ENCODE measurements around the gene ERH. TPM values are rescaled to one million over a fixed set of nuclear protein-coding genes. Genes with fewer than 3 reads are reported as not detected.

The ERH gene
- 107 and 141 TPM in 2 replicates for total RNA-seq

DNA sequence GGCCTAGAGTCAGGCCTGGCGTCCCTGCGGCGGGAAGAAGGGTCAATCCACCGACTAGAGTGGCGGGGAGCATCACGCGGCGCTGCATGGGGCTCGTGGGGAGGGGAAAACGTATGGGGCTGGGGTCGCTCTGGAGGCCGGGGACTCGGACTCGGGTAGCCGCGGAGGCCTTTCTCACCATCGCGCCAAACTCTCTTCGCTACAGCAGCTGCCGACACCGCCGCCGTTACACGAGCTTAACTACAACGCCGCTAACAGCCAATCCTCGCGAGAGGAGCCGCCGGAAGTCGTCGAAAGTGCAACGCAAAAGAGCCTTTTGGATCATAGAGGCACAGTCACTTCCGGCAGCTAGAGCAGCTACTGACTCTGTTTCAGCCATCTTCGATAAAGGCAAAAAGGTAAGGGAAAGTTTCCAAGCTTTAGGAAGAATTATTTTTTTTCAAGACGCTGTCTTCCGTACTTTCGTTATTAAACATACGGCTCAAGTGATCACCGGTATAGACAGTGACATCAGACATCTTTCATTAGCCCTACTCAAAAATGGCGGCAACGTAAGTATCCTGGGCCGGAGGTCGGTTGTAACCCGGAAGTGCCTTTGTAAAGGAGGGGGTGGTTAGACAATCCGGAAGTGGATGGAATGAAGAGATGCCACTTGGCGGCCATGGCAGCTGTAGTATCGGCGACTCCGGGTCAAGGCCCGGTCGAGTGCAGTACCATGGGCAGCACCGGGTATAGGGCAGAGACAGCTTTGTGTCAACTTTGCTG lies at the start of gene ERH, which contains the start of gene SLC39A9:
TSS of gene ERH (minus strand) at position 247 of the 765 bp plus-strand sequence. CDS start at position 181, 66 bp downstream.
TSS of gene SLC39A9 (plus strand) at position 640 of the 765 bp plus-strand sequence. CDS start 678 bp downstream, outside the sequence.
- Histone ChIP-seq H3K36me3 (ENCODE audit: control insufficient read depth, insufficient read depth, low read length) (no peaks in the 10 kb centered on the region), H3K4me3 (ENCODE audit: low read depth, low read length) (peak within 1 kb of the TSS; percentile 73), H3K27me3 (ENCODE audit: control insufficient read depth, insufficient read depth, low read length) (no peaks in the 10 kb centered on the region)
- DNase-seq (ENCODE audit: low read depth) = peak; percentile 92
- TF ChIP-seq, protein P1, sequence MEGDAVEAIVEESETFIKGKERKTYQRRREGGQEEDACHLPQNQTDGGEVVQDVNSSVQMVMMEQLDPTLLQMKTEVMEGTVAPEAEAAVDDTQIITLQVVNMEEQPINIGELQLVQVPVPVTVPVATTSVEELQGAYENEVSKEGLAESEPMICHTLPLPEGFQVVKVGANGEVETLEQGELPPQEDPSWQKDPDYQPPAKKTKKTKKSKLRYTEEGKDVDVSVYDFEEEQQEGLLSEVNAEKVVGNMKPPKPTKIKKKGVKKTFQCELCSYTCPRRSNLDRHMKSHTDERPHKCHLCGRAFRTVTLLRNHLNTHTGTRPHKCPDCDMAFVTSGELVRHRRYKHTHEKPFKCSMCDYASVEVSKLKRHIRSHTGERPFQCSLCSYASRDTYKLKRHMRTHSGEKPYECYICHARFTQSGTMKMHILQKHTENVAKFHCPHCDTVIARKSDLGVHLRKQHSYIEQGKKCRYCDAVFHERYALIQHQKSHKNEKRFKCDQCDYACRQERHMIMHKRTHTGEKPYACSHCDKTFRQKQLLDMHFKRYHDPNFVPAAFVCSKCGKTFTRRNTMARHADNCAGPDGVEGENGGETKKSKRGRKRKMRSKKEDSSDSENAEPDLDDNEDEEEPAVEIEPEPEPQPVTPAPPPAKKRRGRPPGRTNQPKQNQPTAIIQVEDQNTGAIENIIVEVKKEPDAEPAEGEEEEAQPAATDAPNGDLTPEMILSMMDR (IDR thresholded peaks at IDR 0.05; ENCODE audit: insufficient read depth, low read length, poor library complexity, severe bottlenecking) = no peak

DNA sequence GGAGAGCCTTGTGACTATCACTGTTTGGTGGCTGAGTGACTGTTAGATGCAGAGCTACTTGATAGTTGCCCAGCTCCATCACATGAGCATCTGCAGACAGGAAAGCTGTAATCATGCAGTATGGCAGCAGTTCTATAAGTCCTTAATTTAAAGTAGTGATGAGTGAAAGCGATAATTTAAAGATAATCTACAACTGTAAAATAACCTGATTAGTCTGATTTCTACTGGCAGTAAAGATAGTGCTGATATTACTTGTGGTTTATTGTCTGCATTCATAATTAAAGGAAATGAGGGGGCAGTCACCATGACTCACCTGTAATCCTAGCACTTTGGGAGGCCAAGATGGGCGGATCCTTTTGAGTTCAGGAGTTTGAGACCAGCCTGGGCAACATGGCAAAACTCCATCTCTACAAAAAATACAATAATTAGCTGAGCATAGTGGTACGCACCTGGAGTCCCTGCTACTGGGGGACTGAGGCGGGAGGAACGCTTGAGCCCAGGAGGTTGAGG lies 45.3 kb upstream of the ERH start:
- no peaks in the 10 kb centered on the region for H3K36me3 ChIP-seq (ENCODE audit: control insufficient read depth, insufficient read depth, low read length)
- TF ChIP-seq, protein P1 (IDR thresholded peaks at IDR 0.05; ENCODE audit: insufficient read depth, low read length, poor library complexity, severe bottlenecking) = no peak
- DNase-seq (ENCODE audit: low read depth) = no peak
- H3K4me3 ChIP-seq (ENCODE audit: low read depth, low read length) = no peak overlapping the region
- H3K27me3 ChIP-seq (ENCODE audit: control insufficient read depth, insufficient read depth, low read length) = no peaks in the 10 kb centered on the region

DNA sequence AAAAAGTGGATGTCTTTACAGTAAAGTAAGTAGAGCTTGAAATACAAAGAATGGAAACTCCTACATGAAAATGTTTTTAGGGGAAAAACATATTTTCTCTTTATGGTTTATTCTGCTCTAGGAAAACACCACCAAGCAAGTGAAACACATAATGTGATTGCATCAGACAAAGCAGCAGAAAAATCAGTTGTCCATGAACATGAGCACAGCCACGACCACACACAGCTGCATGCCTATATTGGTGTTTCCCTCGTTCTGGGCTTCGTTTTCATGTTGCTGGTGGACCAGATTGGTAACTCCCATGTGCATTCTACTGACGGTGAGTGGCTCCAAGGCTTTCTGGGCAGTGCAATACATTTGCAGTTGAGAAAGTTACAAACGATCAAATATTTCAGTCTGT lies 43.8 kb upstream of the ERH start:
- peak; percentile 16 for DNase-seq (ENCODE audit: low read depth)
- TF ChIP-seq, protein P1 (IDR thresholded peaks at IDR 0.05; ENCODE audit: insufficient read depth, low read length, poor library complexity, severe bottlenecking) = no peak
- no peaks in the 10 kb centered on the region for H3K36me3 ChIP-seq (ENCODE audit: control insufficient read depth, insufficient read depth, low read length)
- no peaks in the 10 kb centered on the region for H3K27me3 ChIP-seq (ENCODE audit: control insufficient read depth, insufficient read depth, low read length)
- no peak overlapping the region for H3K4me3 ChIP-seq (ENCODE audit: low read depth, low read length)

DNA sequence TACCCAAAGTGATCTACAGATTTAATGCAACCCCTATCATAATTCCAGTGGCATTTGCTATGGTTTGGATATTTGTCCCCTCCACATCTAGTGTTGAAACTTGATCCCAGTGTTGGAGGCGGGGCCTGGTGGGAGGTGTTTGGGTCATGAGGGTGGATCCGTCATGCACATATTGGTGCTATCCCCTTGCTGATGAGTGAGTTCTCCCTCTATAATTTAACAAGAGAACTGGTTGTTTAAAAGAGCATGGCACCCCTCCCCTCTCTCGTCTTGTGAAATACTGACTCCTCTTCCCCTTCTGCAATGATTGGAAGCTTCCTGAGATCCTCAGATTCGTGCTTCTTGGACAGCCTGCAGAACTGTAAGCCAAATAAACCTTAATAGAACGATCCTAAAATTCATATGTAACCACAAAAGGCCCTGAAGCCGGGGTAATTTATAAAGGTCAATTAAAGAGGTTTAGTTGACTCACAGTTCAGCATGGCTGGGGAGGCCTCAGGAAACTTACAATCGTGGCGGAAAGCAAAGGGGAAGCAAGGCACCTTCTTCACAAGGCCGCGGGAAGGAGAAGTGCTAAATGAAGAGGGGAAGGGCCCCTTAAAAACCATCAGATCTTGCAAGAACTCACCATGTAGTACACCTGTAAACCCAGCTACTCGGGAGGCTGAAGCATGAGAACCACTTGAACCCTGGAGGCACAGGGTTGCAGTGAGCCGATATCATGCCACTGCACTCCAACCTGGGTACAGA lies 41.6 kb upstream of the ERH start:
- Histone ChIP-seq H3K36me3 (ENCODE audit: control insufficient read depth, insufficient read depth, low read length) (no peaks in the 10 kb centered on the region), H3K4me3 (ENCODE audit: low read depth, low read length) (no peak overlapping the region), H3K27me3 (ENCODE audit: control insufficient read depth, insufficient read depth, low read length) (no peaks in the 10 kb centered on the region)
- no peak for DNase-seq (ENCODE audit: low read depth)
- TF ChIP-seq, protein P1 (IDR thresholded peaks at IDR 0.05; ENCODE audit: insufficient read depth, low read length, poor library complexity, severe bottlenecking) = no peak

DNA sequence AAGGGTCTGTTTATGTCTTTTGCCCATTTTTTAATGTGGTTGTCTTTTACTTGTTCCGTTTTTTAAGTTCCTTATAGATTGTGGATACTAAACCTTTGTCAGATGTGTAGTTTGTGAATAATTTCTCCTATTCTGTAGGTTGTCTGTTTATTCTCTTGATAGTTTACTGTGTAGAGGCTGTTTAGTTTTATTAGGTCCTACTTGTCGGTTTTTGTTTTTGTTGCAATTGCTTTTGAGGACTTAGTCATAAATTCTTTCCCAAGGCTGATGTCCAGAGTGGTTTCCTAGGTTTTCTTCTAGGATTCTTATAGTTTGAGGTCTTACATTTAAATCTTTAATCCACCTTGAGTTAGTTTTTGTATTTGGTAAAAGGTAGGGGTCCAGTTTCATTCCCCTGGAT lies 34.3 kb upstream of the ERH start:
- Histone ChIP-seq H3K4me3 (ENCODE audit: low read depth, low read length) (no peak overlapping the region), H3K27me3 (ENCODE audit: control insufficient read depth, insufficient read depth, low read length) (no peaks in the 10 kb centered on the region), H3K36me3 (ENCODE audit: control insufficient read depth, insufficient read depth, low read length) (no peaks in the 10 kb centered on the region)
- no peak for DNase-seq (ENCODE audit: low read depth)
- TF ChIP-seq, protein P1 (IDR thresholded peaks at IDR 0.05; ENCODE audit: insufficient read depth, low read length, poor library complexity, severe bottlenecking) = no peak
